Suprapubic skin (tissue), 4 donors: ENCODE measurements around the gene REN. TPM values are rescaled to one million over a fixed set of nuclear protein-coding genes. Genes with fewer than 3 reads are reported as not detected.

Experiments used
- DNase-seq, 2 donors: peaks; one replicate each; pipeline ENCODE4 v3.0.0-alpha.2; 2019; ENCODE audit warnings: low spot score in 2 of 2
- H3K27ac ChIP-seq: fragments of 200-600 bp; sonication (generic); one replicate; pipeline ENCODE4 v1.5.1; 2019
- H3K27me3 ChIP-seq: fragments of 200-600 bp; sonication (generic); one replicate; pipeline ENCODE4 v1.5.1; 2019
- H3K36me3 ChIP-seq: fragments of 200-600 bp; sonication (generic); one replicate; pipeline ENCODE4 v1.5.1; 2019
- H3K4me1 ChIP-seq: fragments of 200-600 bp; sonication (generic); one replicate; pipeline ENCODE4 v1.5.1; 2019
- H3K4me3 ChIP-seq: fragments of 200-600 bp; sonication (generic); one replicate; pipeline ENCODE4 v1.5.1; 2019; ENCODE audit warnings: mild to moderate bottlenecking
- H3K9me3 ChIP-seq: fragments of 200-600 bp; sonication (generic); one replicate; pipeline ENCODE4 v1.5.1; 2019
- CTCF ChIP-seq, 2 donors: fragments of 200-600 bp in 1 of 2; fragments of 450-650 bp in 1 of 2; sonication (generic) in 1 of 2; IDR thresholded peaks; one replicate each; pipeline ENCODE4 v1.5.1; 2016 to 2019; ENCODE audit warnings: antibody characterized with exemption in 2 of 2, mild to moderate bottlenecking in 1 of 2, moderate library complexity in 1 of 2
- EP300 ChIP-seq: sonication (generic); formaldehyde crosslinking; IDR thresholded peaks from one replicate; pipeline ENCODE4 v1.6.1; 2017; ENCODE audit warnings: antibody characterized with exemption
- POLR2A ChIP-seq, 2 donors: fragments of 450-650 bp; IDR thresholded peaks; one replicate each; pipeline ENCODE4 v1.6.1; 2017; ENCODE audit warnings: antibody characterized with exemption in 2 of 2, mild to moderate bottlenecking in 2 of 2, moderate library complexity in 2 of 2
- POLR2AphosphoS5 ChIP-seq, 3 donors: sonication (generic); formaldehyde crosslinking; IDR thresholded peaks; one replicate each; pipeline ENCODE4 v1.6.1; 2017; ENCODE audit warnings: antibody characterized with exemption in 3 of 3
- WGBS: methylation state at CpG from one replicate; pipeline ENCODE4 v1.1.5; 2018; 5-methylcytosine and 5-hydroxymethylcytosine counted together
- total RNA-seq, 4 donors: library from RNA; depleted of rRNA; stranded (reverse); fragments of >200 nt; gene quantifications; one replicate each; pipeline ENCODE4 v1.1.0, GENCODE V29; 2016

REN gene
- total RNA-seq, 4 donors from 2014 or later = 0.44 TPM; not detected in 3

GRCh38 chr1:204178487-204179281, 12.5 kb upstream of the REN start:
- Histone ChIP-seq H3K9me3 (no peaks in the 10 kb centered on the region), H3K27ac (no peak overlapping the region), H3K4me3 (no peak overlapping the region), H3K27me3 (peaks cover 3% of the 10 kb centered on the region), H3K36me3 (no peaks in the 10 kb centered on the region), H3K4me1 (no peaks in the 10 kb centered on the region)
- WGBS = 81% methylated on average over 6 of the region's 7 CpGs
- DNase-seq = no peak
- TF ChIP-seq CTCF (IDR thresholded peaks at IDR 0.05) (no peak), POLR2A (IDR thresholded peaks at IDR 0.05) (no peak), EP300 (no peak), POLR2AphosphoS5 (IDR thresholded peaks at IDR 0.05) (no peak)

GRCh38 chr1:204177133-204177532, 11.0 kb upstream of the REN start:
- no peak overlapping the region for H3K27ac ChIP-seq
- no peak for DNase-seq
- H3K36me3 ChIP-seq = no peaks in the 10 kb centered on the region
- WGBS = 54% methylated on average over 4 of the region's 4 CpGs
- H3K4me1 ChIP-seq = no peaks in the 10 kb centered on the region
- H3K4me3 ChIP-seq = no peak overlapping the region
- no peaks in the 10 kb centered on the region for H3K9me3 ChIP-seq
- peaks cover 3% of the 10 kb centered on the region for H3K27me3 ChIP-seq
- TF ChIP-seq POLR2AphosphoS5 (IDR thresholded peaks at IDR 0.05) = no peak

- 86% methylated on average over 5 of the region's 5 CpGs for WGBS
- no peak for DNase-seq
- Histone ChIP-seq H3K4me3 (no peak overlapping the region), H3K27me3 (peaks cover 3% of the 10 kb centered on the region), H3K27ac (no peak overlapping the region), H3K9me3 (no peaks in the 10 kb centered on the region), H3K4me1 (no peaks in the 10 kb centered on the region), H3K36me3 (no peaks in the 10 kb centered on the region)
- no peak for TF ChIP-seq CTCF (IDR thresholded peaks at IDR 0.05)
- no peak for TF ChIP-seq POLR2AphosphoS5 (IDR thresholded peaks at IDR 0.05)
- TF ChIP-seq EP300 = no peak
- TF ChIP-seq POLR2A (IDR thresholded peaks at IDR 0.05) = no peak
Measured at GRCh38 chr1:204176049-204176448, 9.9 kb upstream of the REN start.

GRCh38 chr1:204174958-204175357, 8.8 kb upstream of the REN start:
- Histone ChIP-seq H3K9me3 (peaks cover 5% of the 10 kb centered on the region), H3K27ac (no peak overlapping the region), H3K27me3 (peaks cover 2% of the 10 kb centered on the region), H3K4me1 (no peaks in the 10 kb centered on the region), H3K4me3 (no peak overlapping the region), H3K36me3 (no peaks in the 10 kb centered on the region)
- DNase-seq = no peak
- 75% methylated on average over 3 of the region's 3 CpGs for WGBS
- TF ChIP-seq POLR2AphosphoS5 (IDR thresholded peaks at IDR 0.05) = no peak
- no peak for TF ChIP-seq EP300
- TF ChIP-seq CTCF (IDR thresholded peaks at IDR 0.05) = no peak
- TF ChIP-seq POLR2A (IDR thresholded peaks at IDR 0.05) = no peak

- WGBS = 100% methylated on average over 2 of the region's 2 CpGs
- no peak overlapping the region for H3K4me3 ChIP-seq
- peaks cover 10% of the 10 kb centered on the region for H3K9me3 ChIP-seq
- DNase-seq = no peak
- no peaks in the 10 kb centered on the region for H3K36me3 ChIP-seq
- no peaks in the 10 kb centered on the region for H3K4me1 ChIP-seq
- H3K27me3 ChIP-seq = no peaks in the 10 kb centered on the region
- no peak overlapping the region for H3K27ac ChIP-seq
- TF ChIP-seq POLR2A (IDR thresholded peaks at IDR 0.05) (no peak), POLR2AphosphoS5 (IDR thresholded peaks at IDR 0.05) (no peak), CTCF (IDR thresholded peaks at IDR 0.05) (no peak), EP300 (no peak)
Measured at GRCh38 chr1:204172404-204173029, 6.4 kb upstream of the REN start.
